ENCODE data around the gene PLD4.
"Not testable (repeated sequence)": the region's sequence is repeated elsewhere in the genome, so short reads cannot be mapped to it uniquely, and the experiment has no call there.

PLD4 gene

GRCh38 chr14:104948736-104949031, 24.0 kb downstream of the PLD4 start:
- TF ChIP-seq CTCF (conservative IDR thresholded peaks at IDR 0.05; ENCODE audit: low read length) (no peak), EZH2phosphoT487 (IDR thresholded peaks at IDR 0.05; ENCODE audit: borderline replicate concordance) (no peak)
- H3K4me1 ChIP-seq (ENCODE audit: insufficient read depth, low read length, poor library complexity, severe bottlenecking), result no peaks in the 10 kb centered on the region
- H3K9me3 ChIP-seq (ENCODE audit: insufficient read depth, low read depth, low read length), result no peaks in the 10 kb centered on the region
- H3K27me3 ChIP-seq (ENCODE audit: insufficient read depth, low read length, poor library complexity, severe bottlenecking), result no peaks in the 10 kb centered on the region
- H4K20me1 ChIP-seq (ENCODE audit: insufficient read depth, low read length, poor library complexity, severe bottlenecking), result no peaks in the 10 kb centered on the region
- no peak overlapping the region for H2AFZ ChIP-seq (ENCODE audit: low read length)
- no peak overlapping the region for H3K4me3 ChIP-seq (ENCODE audit: low read length, poor library complexity, severe bottlenecking)
- no peak overlapping the region for H3K9ac ChIP-seq (ENCODE audit: low read depth, low read length, poor library complexity, severe bottlenecking)
- no peaks in the 10 kb centered on the region for H3K9me2 ChIP-seq (replicated peaks; ENCODE audit: low read depth, low read length)
- H3K4me2 ChIP-seq (ENCODE audit: low read depth, low read length, poor library complexity, severe bottlenecking), result no peak overlapping the region
- H3F3A ChIP-seq (ENCODE audit: low read depth), result no peaks in the 10 kb centered on the region
- H3K36me3 ChIP-seq (ENCODE audit: insufficient read depth, low read length), result no peaks in the 10 kb centered on the region
- H3K79me2 ChIP-seq (ENCODE audit: insufficient read depth, low read length), result no peaks in the 10 kb centered on the region

- not testable (repeated sequence) for H3K9me2 ChIP-seq (replicated peaks; ENCODE audit: low read depth, low read length); H3K4me3 ChIP-seq (ENCODE audit: low read length, poor library complexity, severe bottlenecking); H3K27me3 ChIP-seq (ENCODE audit: insufficient read depth, low read length, poor library complexity, severe bottlenecking); H3K79me2 ChIP-seq (ENCODE audit: insufficient read depth, low read length); H2AFZ ChIP-seq (ENCODE audit: low read length); H3K9ac ChIP-seq (ENCODE audit: low read depth, low read length, poor library complexity, severe bottlenecking); H3K4me2 ChIP-seq (ENCODE audit: low read depth, low read length, poor library complexity, severe bottlenecking); H3K9me3 ChIP-seq (ENCODE audit: insufficient read depth, low read depth, low read length); H3F3A ChIP-seq (ENCODE audit: low read depth); H4K20me1 ChIP-seq (ENCODE audit: insufficient read depth, low read length, poor library complexity, severe bottlenecking); H3K36me3 ChIP-seq (ENCODE audit: insufficient read depth, low read length); H3K4me1 ChIP-seq (ENCODE audit: insufficient read depth, low read length, poor library complexity, severe bottlenecking)
These were observed 24.8 kb downstream of the PLD4 start for GRCh38 chr14:104949406-104949955.

DNA sequence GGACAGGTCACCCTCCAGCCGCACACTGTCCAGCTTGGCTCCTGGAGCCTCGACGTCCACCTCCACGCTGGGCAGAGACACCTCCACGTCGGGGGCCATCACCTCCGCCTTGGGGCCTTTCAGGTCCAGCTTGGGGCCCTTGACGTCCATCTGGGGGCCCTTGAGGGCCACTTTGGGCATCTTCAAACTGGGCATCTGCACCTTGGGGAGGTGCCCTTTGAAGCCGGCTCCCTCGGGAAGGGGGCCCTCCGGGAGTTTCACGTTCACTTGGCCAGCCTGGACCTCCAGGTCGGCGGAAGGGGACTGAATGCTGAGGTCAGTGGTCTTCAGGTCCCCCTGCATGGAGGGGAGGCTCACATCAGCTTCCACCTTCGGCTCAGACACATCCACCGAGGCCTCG, 25.3 kb downstream of the PLD4 start:
- Histone ChIP-seq H3K4me3 (ENCODE audit: low read length, poor library complexity, severe bottlenecking) (no peak overlapping the region), H2AFZ (ENCODE audit: low read length) (no peak overlapping the region), H3K36me3 (ENCODE audit: insufficient read depth, low read length) (no peaks in the 10 kb centered on the region), H3K9me3 (ENCODE audit: insufficient read depth, low read depth, low read length) (no peaks in the 10 kb centered on the region), H3F3A (ENCODE audit: low read depth) (no peaks in the 10 kb centered on the region), H3K9me2 (replicated peaks; ENCODE audit: low read depth, low read length) (no peaks in the 10 kb centered on the region), H3K4me1 (ENCODE audit: insufficient read depth, low read length, poor library complexity, severe bottlenecking) (no peaks in the 10 kb centered on the region), H3K79me2 (ENCODE audit: insufficient read depth, low read length) (no peaks in the 10 kb centered on the region), H4K20me1 (ENCODE audit: insufficient read depth, low read length, poor library complexity, severe bottlenecking) (no peaks in the 10 kb centered on the region), H3K4me2 (ENCODE audit: low read depth, low read length, poor library complexity, severe bottlenecking) (no peak overlapping the region), H3K9ac (ENCODE audit: low read depth, low read length, poor library complexity, severe bottlenecking) (no peak overlapping the region), H3K27me3 (ENCODE audit: insufficient read depth, low read length, poor library complexity, severe bottlenecking) (no peaks in the 10 kb centered on the region)
- no peak for TF ChIP-seq EZH2phosphoT487 (IDR thresholded peaks at IDR 0.05; ENCODE audit: borderline replicate concordance)
- no peak for TF ChIP-seq CTCF (conservative IDR thresholded peaks at IDR 0.05; ENCODE audit: low read length)

DNA sequence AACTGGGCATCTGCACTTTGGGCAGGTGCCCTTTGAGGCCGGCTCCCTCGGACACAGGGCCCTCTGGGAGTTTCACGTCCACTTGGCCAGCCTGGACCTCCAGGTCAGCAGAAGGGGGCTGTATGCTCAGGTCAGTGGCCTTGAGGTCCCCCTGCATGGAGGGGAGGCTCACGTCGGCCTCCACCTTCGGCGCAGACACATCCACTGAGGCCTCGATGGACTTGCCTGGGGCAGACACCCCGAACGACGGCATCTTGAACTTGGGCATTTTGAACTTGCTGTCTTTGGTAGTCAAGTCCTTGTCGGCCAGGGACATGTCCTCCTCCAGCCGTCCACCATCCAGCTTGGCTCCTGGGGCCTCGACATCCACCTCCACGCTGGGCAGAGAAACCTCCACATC, 26.0 kb downstream of the PLD4 start:
- not testable (repeated sequence) for H4K20me1 ChIP-seq (ENCODE audit: insufficient read depth, low read length, poor library complexity, severe bottlenecking); H3K9ac ChIP-seq (ENCODE audit: low read depth, low read length, poor library complexity, severe bottlenecking); H3K4me3 ChIP-seq (ENCODE audit: low read length, poor library complexity, severe bottlenecking); H3K36me3 ChIP-seq (ENCODE audit: insufficient read depth, low read length); H3K27me3 ChIP-seq (ENCODE audit: insufficient read depth, low read length, poor library complexity, severe bottlenecking); H3K9me3 ChIP-seq (ENCODE audit: insufficient read depth, low read depth, low read length); H3K9me2 ChIP-seq (replicated peaks; ENCODE audit: low read depth, low read length); H3K4me2 ChIP-seq (ENCODE audit: low read depth, low read length, poor library complexity, severe bottlenecking); H2AFZ ChIP-seq (ENCODE audit: low read length); H3F3A ChIP-seq (ENCODE audit: low read depth); H3K79me2 ChIP-seq (ENCODE audit: insufficient read depth, low read length); H3K4me1 ChIP-seq (ENCODE audit: insufficient read depth, low read length, poor library complexity, severe bottlenecking)

GRCh38 chr14:104951863-104952657, 27.4 kb downstream of the PLD4 start:
- not testable (repeated sequence) for H3K9me2 ChIP-seq (replicated peaks; ENCODE audit: low read depth, low read length); H3K4me1 ChIP-seq (ENCODE audit: insufficient read depth, low read length, poor library complexity, severe bottlenecking)

More at GRCh38 chr14:104951863-104952657, 27.4 kb downstream of the PLD4 start:
- not testable (repeated sequence) for H3K36me3 ChIP-seq (ENCODE audit: insufficient read depth, low read length); H3K9me3 ChIP-seq (ENCODE audit: insufficient read depth, low read depth, low read length); H3F3A ChIP-seq (ENCODE audit: low read depth); H3K4me3 ChIP-seq (ENCODE audit: low read length, poor library complexity, severe bottlenecking); H2AFZ ChIP-seq (ENCODE audit: low read length); H3K27me3 ChIP-seq (ENCODE audit: insufficient read depth, low read length, poor library complexity, severe bottlenecking); H4K20me1 ChIP-seq (ENCODE audit: insufficient read depth, low read length, poor library complexity, severe bottlenecking); H3K9ac ChIP-seq (ENCODE audit: low read depth, low read length, poor library complexity, severe bottlenecking); H3K79me2 ChIP-seq (ENCODE audit: insufficient read depth, low read length); H3K4me2 ChIP-seq (ENCODE audit: low read depth, low read length, poor library complexity, severe bottlenecking)

Measured in Loucy (cell line).